Sigmoid colon (tissue), 7 donors: Measurements from ENCODE around the gene DUSP19. TPM values are rescaled to one million over a fixed set of nuclear protein-coding genes. Genes with fewer than 3 reads are reported as not detected.
A peak's percentile ranks its signal among the peaks of the same experiment; 100 is the strongest.

Source experiments
- DNase-seq: peaks from one replicate; pipeline ENCODE4 v3.0.0-alpha.2; 2019
- H3K27ac ChIP-seq, 4 donors: fragments of 200-600 bp; sonication (generic); one replicate each; pipeline ENCODE4 v1.5.1; 2016 to 2019; ENCODE audit warnings: mild to moderate bottlenecking in 1 of 4
- H3K27me3 ChIP-seq, 3 donors: fragments of 200-600 bp; sonication (generic); one replicate each; pipeline ENCODE4 v1.5.1; 2019; ENCODE audit warnings: mild to moderate bottlenecking in 1 of 3
- H3K36me3 ChIP-seq, 4 donors: fragments of 200-600 bp; sonication (generic); one replicate each; pipeline ENCODE4 v1.5.1; 2016 to 2019
- H3K4me1 ChIP-seq, 4 donors: fragments of 200-600 bp; sonication (generic); one replicate each; pipeline ENCODE4 v1.5.1; 2017 to 2019
- H3K4me3 ChIP-seq, 4 donors: fragments of 200-600 bp; sonication (generic); one replicate each; pipeline ENCODE4 v1.5.1; 2017 to 2019; ENCODE audit warnings: mild to moderate bottlenecking in 2 of 4, moderate library complexity in 1 of 4
- H3K9me3 ChIP-seq, 4 donors: fragments of 200-600 bp in 3 of 4; sonication (generic) in 3 of 4; one replicate each; pipeline versions ENCODE4 v1.5.1 to v1.6.1; 2013 to 2019
- EP300 ChIP-seq, 4 donors: sonication (generic); formaldehyde crosslinking; IDR thresholded peaks; one replicate each; pipeline ENCODE4 v1.6.1; 2017; ENCODE audit warnings: antibody characterized with exemption in 4 of 4
- POLR2A ChIP-seq, 2 donors: fragments of 450-650 bp; IDR thresholded peaks; one replicate each; pipeline ENCODE4 v1.6.1; 2016; ENCODE audit warnings: antibody characterized with exemption in 2 of 2, mild to moderate bottlenecking in 2 of 2, moderate library complexity in 2 of 2
- POLR2AphosphoS5 ChIP-seq, 4 donors: sonication (generic); formaldehyde crosslinking; IDR thresholded peaks; one replicate each; pipeline ENCODE4 v1.6.1; 2017; ENCODE audit warnings: antibody characterized with exemption in 4 of 4
- WGBS, 2 donors: extraction: QIAGEN DNeasy Blood & Tissue Kit; methylation state at CpG; one replicate each; pipeline ENCODE4 v1.1.7; 2013; 5-methylcytosine and 5-hydroxymethylcytosine counted together
- intact Hi-C: fragments of 100-400 bp; cut with DNase I; formaldehyde crosslinking; loops from one replicate; pipeline ENCODE4 v1.15.1; 2023
- polyA plus RNA-seq, 3 donors: library from polyadenylated mRNA; stranded (reverse); fragments of 200-250 nt; gene quantifications; one replicate each; pipeline ENCODE4 v1.2.3, GENCODE V29; 2013
- total RNA-seq, 4 donors: library from RNA; depleted of rRNA; stranded (reverse); fragments of >200 nt; gene quantifications; one replicate each; pipeline ENCODE4 v1.1.0, GENCODE V29; 2016
- TF ChIP-seq, protein P1 (sequence below), 4 experiments: fragments of 450-650 bp in 3 of 4; fragments of 200-600 bp in 1 of 4; IDR thresholded peaks; one replicate each; pipeline ENCODE4 v1.5.1; 2016 to 2019; ENCODE audit warnings: antibody characterized with exemption in 4 of 4, mild to moderate bottlenecking in 3 of 4, moderate library complexity in 2 of 4
- donor health status: healthy with polysubstance abuse.
- donor health status: Bipolar disorder and iron deficiency.
- donor health status: healthy.

The DUSP19 gene
- 1 to 10 TPM; 4.2 to 7.2 (median 6.0) TPM for total RNA-seq
- polyA plus RNA-seq = 1 to 10 TPM in 2 of 3 donors, under 1 TPM in 1; 0.69 to 1.2 (median 1.1) TPM

GRCh38 chr2:183078464-183079138 lies at the start of gene DUSP19:
Gene DUSP19 (plus strand): TSS chr2:183078747. CDS start chr2:183078934, 187 bp downstream.
- Histone ChIP-seq H3K27me3 (no peaks in the 10 kb centered on the region), H3K4me1 (peaks cover 0 to 20% (median 9%) of the 10 kb centered on the region in 4 donors), H3K9me3 (no peaks in the 10 kb centered on the region), H3K27ac (peak within 1 kb of the TSS; percentile 86 to 97 (median 90)), H3K4me3 (peak within 1 kb of the TSS; percentile 56 to 83 (median 72)), H3K36me3 (no peaks in the 10 kb centered on the region)
- 1 to 2% methylated on average over 20 of the region's 20 CpGs for WGBS, 2 donors
- peak; percentile 93 for DNase-seq
- TF ChIP-seq POLR2AphosphoS5 (IDR thresholded peaks at IDR 0.05) (peak; percentile 89 to 98 (median 92)), EP300 (IDR thresholded peaks at IDR 0.05) (no peak), POLR2A (IDR thresholded peaks at IDR 0.05) (peak; percentile 70 to 88)
- TF ChIP-seq, protein P1, sequence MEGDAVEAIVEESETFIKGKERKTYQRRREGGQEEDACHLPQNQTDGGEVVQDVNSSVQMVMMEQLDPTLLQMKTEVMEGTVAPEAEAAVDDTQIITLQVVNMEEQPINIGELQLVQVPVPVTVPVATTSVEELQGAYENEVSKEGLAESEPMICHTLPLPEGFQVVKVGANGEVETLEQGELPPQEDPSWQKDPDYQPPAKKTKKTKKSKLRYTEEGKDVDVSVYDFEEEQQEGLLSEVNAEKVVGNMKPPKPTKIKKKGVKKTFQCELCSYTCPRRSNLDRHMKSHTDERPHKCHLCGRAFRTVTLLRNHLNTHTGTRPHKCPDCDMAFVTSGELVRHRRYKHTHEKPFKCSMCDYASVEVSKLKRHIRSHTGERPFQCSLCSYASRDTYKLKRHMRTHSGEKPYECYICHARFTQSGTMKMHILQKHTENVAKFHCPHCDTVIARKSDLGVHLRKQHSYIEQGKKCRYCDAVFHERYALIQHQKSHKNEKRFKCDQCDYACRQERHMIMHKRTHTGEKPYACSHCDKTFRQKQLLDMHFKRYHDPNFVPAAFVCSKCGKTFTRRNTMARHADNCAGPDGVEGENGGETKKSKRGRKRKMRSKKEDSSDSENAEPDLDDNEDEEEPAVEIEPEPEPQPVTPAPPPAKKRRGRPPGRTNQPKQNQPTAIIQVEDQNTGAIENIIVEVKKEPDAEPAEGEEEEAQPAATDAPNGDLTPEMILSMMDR (IDR thresholded peaks at IDR 0.05) = no peak
- intact Hi-C loops = loop anchor here (1.0 kb wide), 2 partner anchors 40 to 45 kb away; partner anchors contain the start of gene NCKAP1

- no peak for DNase-seq
- H3K4me1 ChIP-seq = peaks cover 0 to 96% (median 69%) of the 10 kb centered on the region in 4 donors
- no peaks in the 10 kb centered on the region for H3K36me3 ChIP-seq
- peak overlapping the region in 1 of 4 donors; percentile 18 for H3K27ac ChIP-seq
- H3K27me3 ChIP-seq = no peaks in the 10 kb centered on the region
- no peaks in the 10 kb centered on the region for H3K9me3 ChIP-seq
- 96 to 98% methylated on average over 2 of the region's 2 CpGs for WGBS, 2 donors
- H3K4me3 ChIP-seq = no peak overlapping the region
- intact Hi-C loops = no loop called here
- TF ChIP-seq, protein P1 (IDR thresholded peaks at IDR 0.05) = no peak
- no peak for TF ChIP-seq POLR2AphosphoS5 (IDR thresholded peaks at IDR 0.05)
- TF ChIP-seq EP300 (IDR thresholded peaks at IDR 0.05) = no peak
- no peak for TF ChIP-seq POLR2A (IDR thresholded peaks at IDR 0.05)
These were observed 49.3 kb upstream of the DUSP19 start for GRCh38 chr2:183029219-183029618.

- intact Hi-C loops = no loop called here
- Histone ChIP-seq H3K4me1 (peaks cover 0 to 94% (median 78%) of the 10 kb centered on the region in 4 donors), H3K36me3 (no peaks in the 10 kb centered on the region), H3K27ac (peak overlapping the region; percentile 4 to 99 (median 56)), H3K4me3 (no peak overlapping the region), H3K9me3 (no peaks in the 10 kb centered on the region), H3K27me3 (no peaks in the 10 kb centered on the region)
- TF ChIP-seq, protein P1 (IDR thresholded peaks at IDR 0.05) = no peak
- no peak for TF ChIP-seq POLR2AphosphoS5 (IDR thresholded peaks at IDR 0.05)
- TF ChIP-seq EP300 (IDR thresholded peaks at IDR 0.05) = no peak
- no peak for TF ChIP-seq POLR2A (IDR thresholded peaks at IDR 0.05)
- no peak for DNase-seq
- WGBS, 2 donors = 87% methylated on average over 4 of the region's 4 CpGs
These were observed 46.4 kb upstream of the DUSP19 start for GRCh38 chr2:183031911-183032794.

- peak overlapping the region; percentile 31 to 99 (median 66) for H3K27ac ChIP-seq
- peaks cover 0 to 82% (median 76%) of the 10 kb centered on the region in 4 donors for H3K4me1 ChIP-seq
- no peaks in the 10 kb centered on the region for H3K9me3 ChIP-seq
- H3K27me3 ChIP-seq = no peaks in the 10 kb centered on the region
- no peak for DNase-seq
- intact Hi-C loops = no loop called here
- TF ChIP-seq POLR2A (IDR thresholded peaks at IDR 0.05) (no peak), EP300 (IDR thresholded peaks at IDR 0.05) (no peak)
- TF ChIP-seq, protein P1 (IDR thresholded peaks at IDR 0.05) = no peak
- WGBS, 2 donors = 75 to 78% methylated on average over 1 of the region's 1 CpG
- no peaks in the 10 kb centered on the region for H3K36me3 ChIP-seq
- no peak overlapping the region for H3K4me3 ChIP-seq
These were observed 44.6 kb upstream of the DUSP19 start for GRCh38 chr2:183033951-183034350.
